Stimulated activated CD8-positive, alpha-beta memory T cell treated with anti-CD3 and anti-CD28 coated beads, Interleukin-7, amount 100 ng/mL, for 4 hours (primary cell): ENCODE data around the gene PAQR5.
"Not testable (repeated sequence)": the region's sequence is repeated elsewhere in the genome, so short reads cannot be mapped to it uniquely, and the experiment has no call there.

Source experiments
- DNase-seq, 2 donors: peaks; one replicate each; pipeline ENCODE4 v3.0.0-alpha.2; 2020; ENCODE audit warnings: low read depth in 2 of 2

PAQR5 gene

DNA sequence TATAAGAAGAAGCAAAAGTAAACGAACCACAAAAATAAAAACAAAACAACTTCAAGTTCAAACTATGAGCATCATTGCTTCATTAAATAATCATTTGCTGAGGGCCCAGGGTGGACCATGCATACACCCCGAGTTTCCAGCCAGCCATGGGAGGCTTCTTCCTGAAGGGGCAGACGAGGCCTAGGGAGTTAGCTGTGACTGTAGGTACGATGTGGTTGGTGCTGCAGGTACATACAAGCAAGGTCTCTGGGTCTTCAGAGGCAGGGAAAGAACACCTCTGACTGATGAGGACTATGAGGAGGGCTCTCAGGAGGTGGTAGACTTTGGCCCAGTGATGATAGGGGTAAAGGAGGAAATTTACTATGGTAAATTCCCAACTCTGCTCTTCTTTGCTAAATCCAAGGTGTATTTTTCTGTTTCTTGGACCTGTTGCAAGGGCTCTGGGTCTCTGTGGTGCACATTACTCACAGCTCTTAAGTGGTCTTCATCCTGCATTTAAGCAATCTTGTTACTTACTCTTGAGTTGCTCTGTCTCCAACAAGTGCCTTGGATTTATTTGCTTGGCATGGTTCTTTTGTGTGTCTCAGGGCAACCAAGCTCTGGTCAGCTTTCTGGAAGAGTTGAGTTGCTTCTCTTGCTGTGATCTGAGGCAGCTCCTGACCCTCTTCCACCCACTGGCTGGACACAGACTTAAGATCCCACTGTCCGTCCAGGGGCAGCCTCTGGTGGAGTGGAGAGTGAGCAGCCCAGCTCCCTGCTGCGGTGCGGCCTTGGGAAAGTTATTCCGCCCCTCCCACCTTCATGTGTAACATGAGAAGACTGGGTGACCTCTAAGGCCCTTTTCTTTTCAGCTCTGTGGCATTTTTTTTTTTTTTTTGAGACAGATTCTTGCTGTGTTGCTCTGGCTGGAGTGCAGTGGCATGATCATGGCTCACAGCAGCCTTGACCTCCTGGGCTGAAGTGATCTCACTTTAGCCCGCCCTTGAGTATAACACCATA is 59.4 kb downstream of the PAQR5 start:
- no peak for DNase-seq

DNA sequence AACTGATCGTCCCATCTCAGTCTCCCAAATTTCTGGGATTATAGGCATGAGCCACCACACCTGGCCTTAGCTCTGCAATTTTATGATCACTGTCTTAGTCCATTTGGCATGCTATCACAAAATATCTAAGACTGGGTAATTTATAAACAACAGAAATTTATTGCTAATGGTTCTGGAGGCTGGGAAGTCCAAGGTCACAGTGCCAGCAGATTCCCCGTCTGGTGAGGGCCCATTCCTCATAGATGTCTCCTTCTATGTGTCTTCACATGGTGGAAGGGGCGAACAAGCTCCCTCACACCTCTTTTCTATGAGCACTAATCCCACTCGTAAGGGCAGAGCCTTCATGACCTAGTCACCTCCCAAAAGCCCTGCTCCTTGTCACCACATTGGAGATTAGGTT is 60.1 kb downstream of the PAQR5 start:
- no peak for DNase-seq

DNA sequence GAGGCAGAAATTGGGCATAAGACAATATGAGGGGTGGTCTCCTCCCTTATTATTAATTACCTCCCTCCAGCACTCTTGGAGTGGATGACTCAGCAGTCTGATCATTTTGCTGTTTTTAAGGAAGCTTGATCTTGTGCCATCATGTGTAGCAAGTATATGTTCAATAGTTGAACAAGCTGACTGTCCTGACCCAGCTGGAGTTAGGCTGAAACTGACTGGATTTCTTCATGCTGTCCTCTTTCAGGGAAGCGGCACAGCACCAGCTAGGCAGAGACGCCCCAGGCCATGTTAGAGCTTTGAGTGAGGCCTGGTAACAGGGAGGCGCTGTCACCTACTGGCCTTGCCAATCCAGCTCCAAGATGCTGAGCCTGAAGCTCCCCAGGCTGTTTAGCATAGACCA is 61.0 kb downstream of the PAQR5 start:
- no peak for DNase-seq

DNA sequence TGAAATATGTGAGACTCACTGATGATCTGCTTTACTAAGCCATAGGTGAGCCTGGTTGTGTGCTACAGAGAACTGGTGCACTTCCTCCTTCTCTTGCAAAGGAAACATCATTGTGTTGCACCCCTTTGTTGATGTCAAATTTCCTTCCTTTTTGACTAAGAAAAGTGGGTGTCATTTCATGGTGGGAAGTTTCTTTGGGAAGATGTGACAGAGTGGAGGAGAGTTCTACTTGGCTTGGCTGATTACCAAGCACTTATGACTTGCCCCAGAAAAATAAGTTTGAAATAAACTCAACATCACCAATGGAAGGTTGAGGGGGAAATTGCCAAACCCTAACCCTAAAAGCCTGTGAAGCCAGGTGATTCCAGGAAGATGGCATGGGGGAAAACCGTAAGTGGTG is 61.9 kb downstream of the PAQR5 start:
- DNase-seq = no peak

GRCh38 chr15:69367236-69367635 is 68.5 kb downstream of the PAQR5 start:
- no peak for DNase-seq

- no peak for DNase-seq
Observed at GRCh38 chr15:69369631-69370030, 70.9 kb downstream of the PAQR5 start.

- DNase-seq = no peak
Observed at GRCh38 chr15:69373406-69373805, 74.7 kb downstream of the PAQR5 start.

- DNase-seq = no peak
Observed at GRCh38 chr15:69375151-69375790, 76.6 kb downstream of the PAQR5 start.

DNA sequence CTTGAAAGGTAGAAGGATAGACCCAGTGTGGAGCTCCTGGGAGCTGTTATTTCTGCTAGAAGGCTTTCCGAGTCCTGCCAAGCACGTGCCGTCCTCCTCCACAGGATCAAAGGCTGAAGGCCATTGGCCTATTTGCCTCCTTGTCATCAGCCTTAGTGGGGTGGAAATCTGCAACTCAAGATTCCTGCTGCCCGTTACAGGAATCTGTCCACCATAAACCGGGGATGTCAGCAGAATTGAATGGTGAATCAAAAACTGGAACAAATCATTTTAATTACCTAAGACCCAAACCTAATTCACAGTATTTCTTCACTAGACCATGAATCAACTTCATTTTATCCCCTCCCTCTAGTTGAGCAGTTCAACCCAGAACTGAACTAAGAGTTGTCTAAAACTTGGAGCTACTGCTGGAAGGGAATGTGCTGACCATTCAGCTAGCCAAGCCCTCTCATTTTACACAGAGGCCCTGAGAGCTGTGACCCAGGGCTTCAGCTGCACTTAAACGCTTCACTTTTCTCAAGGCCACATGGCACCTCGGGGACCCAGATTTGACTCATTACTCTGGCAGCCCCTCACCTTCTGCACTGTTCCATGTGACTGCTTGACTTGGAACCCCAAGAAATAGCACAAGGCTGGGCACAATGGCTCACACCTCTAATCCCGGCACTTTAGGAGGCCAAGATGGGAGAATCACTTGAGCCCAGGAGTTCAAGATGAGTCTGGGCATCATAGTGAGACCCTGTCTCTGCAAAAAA is 78.7 kb downstream of the PAQR5 start:
- no peak for DNase-seq

DNA sequence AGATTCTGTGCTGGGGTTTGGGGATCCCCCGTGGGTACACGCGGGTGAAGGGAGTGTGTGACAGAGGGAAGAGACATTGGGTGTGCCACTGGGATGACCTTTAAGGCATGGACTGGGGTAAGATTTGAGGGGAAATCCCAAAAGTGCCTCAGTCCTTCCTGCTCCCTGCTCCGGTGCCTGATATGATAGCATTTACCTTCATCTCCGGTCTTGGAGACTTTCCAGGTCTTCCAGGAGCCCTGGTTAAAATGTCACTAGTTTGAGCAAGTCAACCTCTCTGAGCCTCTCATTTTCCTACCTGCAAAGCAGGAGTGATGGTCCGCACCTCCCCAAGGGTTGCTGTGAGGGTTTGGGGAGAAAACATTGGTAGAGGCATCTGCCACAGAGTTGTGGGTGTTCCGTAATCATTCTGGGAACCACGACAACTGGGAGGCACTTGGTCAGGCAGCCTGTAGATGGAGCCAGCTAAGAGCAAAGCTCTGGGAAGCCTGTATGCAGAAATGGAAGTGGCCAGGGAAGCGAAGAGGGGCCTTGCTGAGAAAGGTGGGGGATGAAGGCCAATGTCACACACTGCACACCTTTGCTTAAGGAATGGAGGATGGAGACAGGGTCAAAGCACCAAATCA is 81.5 kb downstream of the PAQR5 start:
- DNase-seq = no peak

- DNase-seq = no peak
Observed at GRCh38 chr15:69380726-69381105, 82.0 kb downstream of the PAQR5 start.

DNA sequence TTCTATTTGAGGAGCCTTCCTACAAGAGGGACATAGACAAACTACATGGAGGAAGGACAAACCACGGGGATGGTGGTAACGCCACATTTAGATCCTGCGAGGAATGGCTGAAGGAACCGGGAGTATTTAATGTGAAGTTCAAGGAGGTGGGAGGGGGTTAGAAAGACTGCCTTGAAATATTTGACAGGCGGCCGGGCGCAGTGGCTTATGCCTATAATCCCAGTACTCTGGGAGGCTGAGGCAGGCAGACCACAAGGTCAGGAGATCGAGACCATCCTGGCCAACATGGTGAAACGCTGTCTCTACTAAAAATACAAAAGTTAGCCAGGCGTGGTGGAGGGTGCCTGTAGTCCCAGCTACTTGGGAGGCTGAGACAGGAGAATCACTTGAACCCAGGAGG is 83.5 kb downstream of the PAQR5 start:
- not testable (repeated sequence) for DNase-seq

DNA sequence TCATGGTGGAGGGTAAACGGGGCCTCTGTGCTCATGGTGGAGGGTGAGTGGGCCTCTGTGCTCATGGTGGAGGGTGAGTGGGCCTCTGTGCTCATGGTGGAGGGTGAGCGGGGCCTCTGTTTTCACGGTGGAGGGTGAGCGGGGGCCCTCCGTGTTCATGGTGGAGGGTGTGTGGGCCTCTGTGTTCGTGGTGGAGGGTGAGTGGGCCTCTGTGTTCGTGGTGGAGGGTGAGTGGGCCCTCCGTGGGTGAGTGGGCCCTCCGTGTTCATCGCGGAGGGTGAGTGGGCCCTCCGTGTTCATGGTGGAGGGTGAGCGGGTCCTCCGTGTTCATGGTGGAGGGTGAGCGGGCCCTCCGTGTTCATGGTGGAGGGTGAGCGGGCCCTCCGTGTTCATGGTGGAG is 85.4 kb downstream of the PAQR5 start:
- not testable (repeated sequence) for DNase-seq

DNA sequence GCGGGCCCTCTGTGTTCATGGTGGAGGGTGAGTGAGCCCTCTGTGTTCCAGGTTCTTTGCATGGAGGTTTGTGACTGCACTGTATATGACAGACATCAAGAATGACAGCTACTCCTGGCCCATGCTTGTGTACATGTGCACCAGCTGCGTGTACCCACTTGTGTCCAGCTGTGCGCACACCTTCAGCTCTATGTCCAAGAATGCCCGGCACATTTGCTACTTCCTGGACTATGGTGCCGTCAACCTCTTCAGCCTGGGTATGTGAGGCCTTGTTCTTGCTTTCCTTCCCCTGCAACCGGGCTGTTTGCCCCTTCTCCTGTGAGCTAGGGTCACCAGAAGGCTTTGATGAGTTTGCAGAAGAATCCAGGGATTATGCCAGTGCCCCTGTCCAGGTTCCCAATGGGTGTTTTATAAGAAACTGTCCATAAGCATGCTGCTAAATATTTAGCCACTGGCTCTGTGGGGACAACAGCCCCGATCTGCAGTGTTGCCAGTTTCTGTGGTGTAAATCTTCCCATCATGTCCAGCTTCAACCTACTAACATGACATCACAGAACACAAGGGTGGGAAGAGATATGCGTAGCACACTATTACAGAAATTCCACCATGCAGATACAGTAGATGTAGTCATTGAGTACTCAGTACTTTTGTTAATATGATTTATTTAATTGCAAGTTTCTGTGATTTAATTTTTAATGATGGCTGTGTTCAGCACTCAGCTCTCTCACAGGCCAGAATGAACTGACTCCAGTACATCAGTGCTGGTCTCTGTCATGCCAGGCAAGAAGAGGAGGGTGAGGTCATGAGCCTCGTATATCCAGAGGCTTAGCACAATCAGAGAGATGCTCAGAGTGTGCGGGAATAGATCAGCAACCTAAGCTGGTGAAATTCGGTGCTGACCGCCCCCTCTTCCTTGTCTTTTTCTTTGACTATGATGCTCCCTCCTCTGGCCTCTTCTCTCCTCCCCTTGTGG is 86.2 kb downstream of the PAQR5 start:
- no peak for DNase-seq

GRCh38 chr15:69385831-69386230 is 87.1 kb downstream of the PAQR5 start:
- no peak for DNase-seq

- no peak for DNase-seq
Observed at GRCh38 chr15:69386284-69386683, 87.6 kb downstream of the PAQR5 start.

- no peak for DNase-seq
Observed at GRCh38 chr15:69388260-69388705, 89.6 kb downstream of the PAQR5 start.

GRCh38 chr15:69389426-69389825 is 90.7 kb downstream of the PAQR5 start:
- DNase-seq = no peak

GRCh38 chr15:69390575-69390974 is 91.9 kb downstream of the PAQR5 start:
- DNase-seq = no peak

GRCh38 chr15:69391046-69391757 is 92.5 kb downstream of the PAQR5 start:
- no peak for DNase-seq
